ENCODE results near the gene MGAT3. TPM values are rescaled to one million over a fixed set of nuclear protein-coding genes. Genes with fewer than 3 reads are reported as not detected.
A peak's percentile ranks its signal among the peaks of the same experiment; 100 is the strongest.

The MGAT3 gene
- polyA plus RNA-seq, 1 of the 3 experiments (the other 2 are of a cell fraction), result 0.16 TPM

DNA sequence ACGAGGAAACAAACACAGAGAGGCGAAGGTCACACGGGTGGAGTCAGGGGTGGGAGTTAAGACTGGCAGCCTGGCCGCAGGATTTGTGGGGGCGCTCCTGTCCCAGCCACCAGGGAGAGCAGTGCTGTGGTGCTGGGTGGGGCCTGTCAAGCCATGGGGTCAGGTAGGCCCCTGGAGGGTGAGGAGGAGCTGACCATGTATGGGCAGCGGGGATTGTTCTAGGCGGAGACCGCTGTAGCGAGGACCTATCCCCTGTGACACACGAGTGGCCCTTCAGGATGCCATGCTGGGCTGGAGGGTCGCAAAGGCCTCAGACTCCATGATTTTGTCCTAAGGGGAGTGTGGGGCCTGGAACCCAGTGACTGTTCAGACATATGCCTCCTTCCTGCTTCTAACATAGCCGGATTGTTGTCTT lies 77.3 kb downstream of the MGAT3 start (continued):
- TF ChIP-seq TAF1 (IDR thresholded peaks at IDR 0.05; ENCODE audit: borderline replicate concordance, low read depth, low read length), result no peak
- no peak for TF ChIP-seq GATA2 (CRISPR knock-in tag; IDR thresholded peaks at IDR 0.05)
- TF ChIP-seq YY1 (IDR thresholded peaks at IDR 0.05; ENCODE audit: low read depth), result no peak
- TF ChIP-seq, protein P1, sequence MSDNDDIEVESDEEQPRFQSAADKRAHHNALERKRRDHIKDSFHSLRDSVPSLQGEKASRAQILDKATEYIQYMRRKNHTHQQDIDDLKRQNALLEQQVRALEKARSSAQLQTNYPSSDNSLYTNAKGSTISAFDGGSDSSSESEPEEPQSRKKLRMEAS (IDR thresholded peaks at IDR 0.05; ENCODE audit: low read depth), result no peak
- no peak for TF ChIP-seq FOXM1 (IDR thresholded peaks at IDR 0.05; ENCODE audit: low read depth)
- TF ChIP-seq, protein P2, sequence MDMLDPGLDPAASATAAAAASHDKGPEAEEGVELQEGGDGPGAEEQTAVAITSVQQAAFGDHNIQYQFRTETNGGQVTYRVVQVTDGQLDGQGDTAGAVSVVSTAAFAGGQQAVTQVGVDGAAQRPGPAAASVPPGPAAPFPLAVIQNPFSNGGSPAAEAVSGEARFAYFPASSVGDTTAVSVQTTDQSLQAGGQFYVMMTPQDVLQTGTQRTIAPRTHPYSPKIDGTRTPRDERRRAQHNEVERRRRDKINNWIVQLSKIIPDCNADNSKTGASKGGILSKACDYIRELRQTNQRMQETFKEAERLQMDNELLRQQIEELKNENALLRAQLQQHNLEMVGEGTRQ (IDR thresholded peaks at IDR 0.05; ENCODE audit: borderline replicate concordance, low read depth, low read length), result no peak
- TF ChIP-seq RCOR1 (IDR thresholded peaks at IDR 0.05; ENCODE audit: low read length), result no peak

- Histone ChIP-seq H3K79me2 (ENCODE audit: insufficient read depth) (peaks cover 18% of the 10 kb centered on the region), H3K9ac (no peak overlapping the region), H3K4me3 (ENCODE audit: low read depth in 2 of 2, low read length in 1 of 2) (peak overlapping the region in 1 of 2 experiments; percentile 35; a peak in 1 of 4 replicates), H3K9me2 (no peaks in the 10 kb centered on the region), H3K9me3 (no peaks in the 10 kb centered on the region), H3K4me1 (ENCODE audit: control insufficient read depth in 1 of 2, insufficient read depth in 2 of 2, low read depth in 1 of 2, low read length in 1 of 2) (peaks cover 0 to 10% of the 10 kb centered on the region in 2 experiments; a peak in 1 of 4 replicates), H3K4me2 (no peak overlapping the region), H3K27ac (ENCODE audit: low read depth in 2 of 2, low read length in 1 of 2) (no peak overlapping the region; a peak in 1 of 4 replicates), H3F3A (replicated peaks; ENCODE audit: insufficient read depth) (no peaks in the 10 kb centered on the region), H3K27me3 (ENCODE audit: insufficient read depth) (no peaks in the 10 kb centered on the region), H2AFZ (ENCODE audit: low read depth) (peak overlapping the region; percentile 70; the same call in 1 of the 2 replicates), H3K36me3 (replicated peaks in 1 of 2; ENCODE audit: control insufficient read depth in 1 of 2, insufficient read depth in 2 of 2, low read length in 1 of 2) (peaks cover 0 to 5% of the 10 kb centered on the region in 2 experiments), H4K20me1 (ENCODE audit: insufficient read depth) (no peaks in the 10 kb centered on the region)
- peak; percentile 83 for DNase-seq
- POLR2A ChIA-PET, result interaction anchor here (1.5 kb wide), 1 partner anchor 502 kb away, joined by 7 read pairs; no protein-coding TSS in a partner anchor
- WGBS (ENCODE audit: low lambda C conversion rate), result 37% methylated on average over 7 of the region's 41 CpGs
- CTCF ChIA-PET, result interaction anchor here (0.6 to 3.9 kb wide), 27 partner anchors 8 to 814 kb away, joined by 3 to 62 read pairs (median 4); partner anchors contain the start of gene ADSL
- TF ChIP-seq, protein P3, sequence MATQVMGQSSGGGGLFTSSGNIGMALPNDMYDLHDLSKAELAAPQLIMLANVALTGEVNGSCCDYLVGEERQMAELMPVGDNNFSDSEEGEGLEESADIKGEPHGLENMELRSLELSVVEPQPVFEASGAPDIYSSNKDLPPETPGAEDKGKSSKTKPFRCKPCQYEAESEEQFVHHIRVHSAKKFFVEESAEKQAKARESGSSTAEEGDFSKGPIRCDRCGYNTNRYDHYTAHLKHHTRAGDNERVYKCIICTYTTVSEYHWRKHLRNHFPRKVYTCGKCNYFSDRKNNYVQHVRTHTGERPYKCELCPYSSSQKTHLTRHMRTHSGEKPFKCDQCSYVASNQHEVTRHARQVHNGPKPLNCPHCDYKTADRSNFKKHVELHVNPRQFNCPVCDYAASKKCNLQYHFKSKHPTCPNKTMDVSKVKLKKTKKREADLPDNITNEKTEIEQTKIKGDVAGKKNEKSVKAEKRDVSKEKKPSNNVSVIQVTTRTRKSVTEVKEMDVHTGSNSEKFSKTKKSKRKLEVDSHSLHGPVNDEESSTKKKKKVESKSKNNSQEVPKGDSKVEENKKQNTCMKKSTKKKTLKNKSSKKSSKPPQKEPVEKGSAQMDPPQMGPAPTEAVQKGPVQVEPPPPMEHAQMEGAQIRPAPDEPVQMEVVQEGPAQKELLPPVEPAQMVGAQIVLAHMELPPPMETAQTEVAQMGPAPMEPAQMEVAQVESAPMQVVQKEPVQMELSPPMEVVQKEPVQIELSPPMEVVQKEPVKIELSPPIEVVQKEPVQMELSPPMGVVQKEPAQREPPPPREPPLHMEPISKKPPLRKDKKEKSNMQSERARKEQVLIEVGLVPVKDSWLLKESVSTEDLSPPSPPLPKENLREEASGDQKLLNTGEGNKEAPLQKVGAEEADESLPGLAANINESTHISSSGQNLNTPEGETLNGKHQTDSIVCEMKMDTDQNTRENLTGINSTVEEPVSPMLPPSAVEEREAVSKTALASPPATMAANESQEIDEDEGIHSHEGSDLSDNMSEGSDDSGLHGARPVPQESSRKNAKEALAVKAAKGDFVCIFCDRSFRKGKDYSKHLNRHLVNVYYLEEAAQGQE (IDR thresholded peaks at IDR 0.05; ENCODE audit: low read depth, low read length), result no peak
- peak; percentile 75 for TF ChIP-seq RAD21 (IDR thresholded peaks at IDR 0.05; ENCODE audit: low read length)
- TF ChIP-seq RXRA (IDR thresholded peaks at IDR 0.05; ENCODE audit: borderline replicate concordance, low read depth), result no peak
- peak; percentile 62 for TF ChIP-seq SMC3 (IDR thresholded peaks at IDR 0.05; ENCODE audit: low read depth, low read length)
- TF ChIP-seq, protein P4, sequence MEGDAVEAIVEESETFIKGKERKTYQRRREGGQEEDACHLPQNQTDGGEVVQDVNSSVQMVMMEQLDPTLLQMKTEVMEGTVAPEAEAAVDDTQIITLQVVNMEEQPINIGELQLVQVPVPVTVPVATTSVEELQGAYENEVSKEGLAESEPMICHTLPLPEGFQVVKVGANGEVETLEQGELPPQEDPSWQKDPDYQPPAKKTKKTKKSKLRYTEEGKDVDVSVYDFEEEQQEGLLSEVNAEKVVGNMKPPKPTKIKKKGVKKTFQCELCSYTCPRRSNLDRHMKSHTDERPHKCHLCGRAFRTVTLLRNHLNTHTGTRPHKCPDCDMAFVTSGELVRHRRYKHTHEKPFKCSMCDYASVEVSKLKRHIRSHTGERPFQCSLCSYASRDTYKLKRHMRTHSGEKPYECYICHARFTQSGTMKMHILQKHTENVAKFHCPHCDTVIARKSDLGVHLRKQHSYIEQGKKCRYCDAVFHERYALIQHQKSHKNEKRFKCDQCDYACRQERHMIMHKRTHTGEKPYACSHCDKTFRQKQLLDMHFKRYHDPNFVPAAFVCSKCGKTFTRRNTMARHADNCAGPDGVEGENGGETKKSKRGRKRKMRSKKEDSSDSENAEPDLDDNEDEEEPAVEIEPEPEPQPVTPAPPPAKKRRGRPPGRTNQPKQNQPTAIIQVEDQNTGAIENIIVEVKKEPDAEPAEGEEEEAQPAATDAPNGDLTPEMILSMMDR (IDR thresholded peaks at IDR 0.05), result peak; percentile 69
- 0 out of 2 replicates have a peak, but pooled peaks have one; percentile 74 for TF ChIP-seq TEAD4 (IDR thresholded peaks at IDR 0.05; ENCODE audit: borderline replicate concordance, insufficient read depth)
- peak; percentile 48; the same call in 1 of the 2 replicates for TF ChIP-seq GATA2 (CRISPR knock-in tag; IDR thresholded peaks at IDR 0.05)
These were observed 78.0 kb downstream of the MGAT3 start for GRCh38 chr22:39534591-39535356.

Data from SK-N-SH (cell line).